GM19397 (cell line): Measurements from ENCODE around the gene GRK3.
"Not testable (repeated sequence)": the region's sequence is repeated elsewhere in the genome, so short reads cannot be mapped to it uniquely, and the experiment has no call there.

Source experiments
- ATAC-seq: cut with Tn5 transposase; IDR thresholded peaks from one replicate; pipeline ENCODE4 v1.9.1; 2021; ENCODE audit warnings: mild to moderate bottlenecking, moderate library complexity; ENCODE audit not compliant: unreplicated experiment

Gene GRK3

DNA sequence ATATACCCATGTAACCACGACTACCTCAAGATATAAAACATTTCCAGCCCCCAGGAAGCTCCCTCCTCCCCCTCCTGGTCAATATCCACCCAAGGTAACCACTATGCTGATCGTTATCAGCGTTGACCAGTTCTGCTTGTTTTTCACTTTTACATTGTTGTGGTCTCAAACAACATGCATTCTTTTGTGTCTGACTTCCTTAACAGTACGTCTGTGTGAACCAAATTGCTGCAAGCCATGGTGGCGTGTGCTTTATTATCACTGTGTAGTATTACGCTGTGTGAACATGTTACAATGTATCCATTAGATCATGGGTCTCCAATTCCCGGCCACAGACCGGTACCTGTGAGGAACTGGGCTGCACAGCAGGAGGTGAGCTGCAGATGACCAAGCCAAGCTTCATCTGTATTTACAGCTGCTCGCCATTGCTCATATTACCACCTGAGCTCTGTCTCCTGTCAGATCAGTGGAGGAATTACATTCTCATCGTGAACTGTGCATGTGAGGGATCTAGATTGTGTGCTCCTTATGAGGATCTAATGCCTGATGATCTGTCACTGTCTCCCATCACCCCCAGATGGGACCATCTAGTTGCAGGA lies 15.5 kb upstream of the GRK3 start:
- no peak for ATAC-seq

DNA sequence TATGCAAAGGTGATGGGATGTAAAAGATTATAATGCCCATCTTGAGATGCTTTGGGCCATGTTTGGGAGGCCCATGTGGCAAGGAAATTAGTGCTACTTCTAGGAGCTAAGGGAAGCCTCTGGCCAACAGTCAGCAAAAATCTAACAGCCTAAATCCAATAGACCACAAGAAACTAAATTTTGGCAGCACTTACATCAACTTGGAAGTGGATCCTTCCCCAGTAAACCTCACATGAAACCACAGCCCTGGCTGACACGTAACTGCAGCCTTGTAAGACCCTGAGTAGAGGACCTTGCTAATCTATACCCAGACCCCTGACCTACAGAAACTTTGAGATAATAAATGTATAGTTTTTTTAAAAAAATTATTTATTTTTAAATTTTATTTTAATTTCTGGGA lies 13.1 kb upstream of the GRK3 start:
- no peak for ATAC-seq

DNA sequence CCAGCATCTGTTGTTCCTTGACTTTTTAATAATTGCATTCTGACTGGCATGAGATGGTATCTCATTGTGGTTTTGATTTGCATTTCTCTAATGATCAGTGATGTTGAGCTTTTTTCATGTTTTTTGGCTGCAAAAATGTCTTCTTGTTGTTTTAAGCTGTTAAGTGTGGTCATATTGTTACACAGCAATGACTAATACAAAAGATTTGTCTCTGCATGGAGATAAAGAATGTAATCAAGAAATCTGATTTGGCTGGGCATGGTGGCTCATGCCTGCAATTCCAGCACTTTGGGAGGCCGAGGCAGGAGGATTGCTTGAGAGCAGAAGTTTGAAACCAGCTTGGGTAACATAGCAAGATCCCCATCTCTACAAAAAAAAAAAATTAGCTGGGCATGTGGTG lies 12.1 kb upstream of the GRK3 start:
- not testable (repeated sequence) for ATAC-seq

DNA sequence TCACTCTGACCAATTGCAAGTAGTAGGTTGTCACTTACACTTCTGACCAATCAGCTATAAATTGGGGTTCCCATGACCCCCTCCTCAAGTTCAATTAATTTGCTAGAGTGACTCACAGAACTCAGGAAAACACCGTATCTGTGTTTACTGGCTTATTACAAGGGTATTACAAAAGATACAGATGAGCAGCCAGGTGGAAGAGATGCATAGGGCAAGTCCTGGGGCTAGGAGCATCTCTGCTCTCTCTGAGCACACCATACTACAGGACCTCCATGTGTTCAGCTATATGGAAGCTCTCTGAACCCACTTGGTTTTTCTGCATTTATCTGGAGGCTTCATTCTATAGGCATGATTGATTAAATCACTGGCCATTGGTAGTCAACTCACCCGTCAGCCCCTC lies 11.3 kb upstream of the GRK3 start:
- no peak for ATAC-seq

DNA sequence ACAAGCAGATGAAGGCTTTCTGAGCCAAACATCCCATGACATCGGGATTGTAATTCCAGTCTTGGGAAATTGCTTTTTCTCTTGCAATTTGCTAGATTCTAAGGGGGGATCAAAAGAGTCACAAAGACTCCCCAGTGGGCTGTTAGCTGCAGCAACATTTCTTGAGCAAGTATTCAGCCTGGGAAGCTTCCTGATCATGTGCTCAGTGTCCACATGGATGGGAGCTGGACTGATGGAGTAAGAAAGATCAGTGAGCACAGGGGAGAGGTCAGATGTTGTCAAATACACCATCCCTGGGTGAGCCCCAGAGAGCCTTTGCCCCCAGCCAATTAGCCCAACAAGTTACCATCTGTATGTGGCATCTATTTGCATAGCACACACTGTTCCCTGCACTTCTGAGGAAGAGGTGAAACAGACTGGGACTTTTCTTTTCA lies 10.2 kb upstream of the GRK3 start:
- ATAC-seq = no peak

DNA sequence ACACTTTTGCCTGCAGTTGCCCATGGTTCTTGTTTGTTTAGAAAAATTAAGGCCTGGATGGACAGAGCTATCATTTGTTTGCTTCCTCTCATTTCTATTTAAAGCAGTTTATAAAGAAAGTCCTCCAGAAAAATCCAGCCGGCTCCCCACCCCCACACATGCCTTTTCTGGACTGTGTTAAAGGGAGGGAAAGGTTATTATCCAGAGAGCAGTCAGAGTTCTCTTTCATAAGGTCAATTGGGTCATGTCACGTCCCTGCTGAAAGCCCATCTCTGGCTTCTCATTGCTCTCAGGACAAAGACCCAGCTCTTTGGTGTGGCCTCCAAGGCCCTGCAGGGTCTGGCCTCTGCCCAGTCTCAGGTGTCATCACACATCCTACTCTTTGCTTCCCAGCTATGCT lies 9.8 kb upstream of the GRK3 start:
- ATAC-seq = no peak

DNA sequence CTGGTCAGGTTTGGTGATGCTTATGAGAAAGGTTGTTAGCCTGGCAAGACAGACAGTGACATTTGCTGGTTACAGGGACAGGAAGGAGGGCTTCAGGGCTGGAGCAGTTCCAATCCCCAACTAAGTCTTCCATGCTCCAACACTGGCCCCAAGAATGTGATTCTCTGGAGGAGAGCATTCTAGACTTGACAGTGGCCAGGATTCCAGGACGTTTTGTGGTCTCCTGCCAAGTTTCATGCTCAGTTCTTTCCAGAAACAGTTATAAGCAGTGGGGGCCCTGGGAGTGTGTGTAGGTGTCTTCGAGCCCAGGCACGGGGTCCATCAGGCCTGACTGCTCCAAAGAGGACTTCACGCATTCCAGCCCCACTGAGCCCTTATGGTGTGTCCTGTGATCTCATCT lies 8.9 kb upstream of the GRK3 start:
- ATAC-seq = no peak

DNA sequence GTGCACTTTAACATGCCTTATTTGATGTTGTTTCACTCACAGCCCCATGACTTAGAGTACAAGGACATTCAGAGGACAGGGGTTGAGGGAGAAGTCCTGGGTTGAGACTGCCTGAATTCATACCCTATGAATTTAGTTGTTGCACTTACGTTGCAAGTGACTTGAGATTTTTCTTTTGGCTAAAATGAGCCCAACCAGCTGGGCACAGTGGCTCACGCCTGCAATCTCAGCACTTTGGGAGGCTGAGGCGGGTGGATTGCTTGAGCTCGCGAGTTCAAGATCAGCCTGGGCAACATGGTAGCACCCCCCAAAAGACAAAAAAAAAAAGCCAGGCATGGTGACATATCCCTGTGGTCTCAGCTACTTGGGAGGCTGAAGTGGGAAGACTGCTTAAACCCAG lies 7.3 kb upstream of the GRK3 start:
- ATAC-seq = no peak

DNA sequence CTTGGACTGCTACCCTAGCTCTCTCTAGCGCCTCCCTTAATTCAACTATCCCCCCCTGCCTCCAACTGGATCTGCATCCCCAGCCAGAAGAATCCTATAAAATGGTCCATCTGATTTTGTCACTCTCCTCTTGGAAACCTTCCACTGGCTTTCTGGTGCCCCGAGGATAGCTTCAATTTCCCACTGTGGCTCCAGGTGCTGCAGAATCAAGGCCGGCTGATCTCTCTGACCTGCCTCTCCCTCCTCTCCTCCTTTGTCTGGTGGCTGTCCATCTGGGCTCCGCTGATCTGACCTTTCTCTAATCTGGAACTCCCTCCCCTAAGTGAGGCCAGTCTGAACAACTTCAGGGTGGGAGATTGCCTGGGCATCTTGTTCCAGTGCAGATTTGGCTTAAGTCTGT lies 6.1 kb upstream of the GRK3 start:
- no peak for ATAC-seq

DNA sequence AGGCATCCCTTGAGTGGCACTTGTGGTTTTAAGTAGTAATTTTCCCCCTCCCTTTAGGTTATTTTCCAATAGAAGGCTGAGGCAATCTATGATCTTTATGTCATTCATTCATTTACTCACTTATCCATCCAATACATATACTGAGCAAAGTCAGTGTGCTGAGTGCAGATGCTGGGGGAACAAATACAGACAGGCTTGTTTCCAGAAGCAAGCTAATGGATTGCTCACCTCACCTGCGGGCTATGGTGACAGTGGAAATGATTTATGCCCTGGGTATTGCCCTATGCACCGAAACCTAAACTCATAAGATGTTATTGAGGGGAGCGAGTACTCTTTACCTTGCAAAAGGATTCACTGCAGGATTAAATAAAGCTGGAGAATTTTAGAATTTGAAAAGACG lies 4.6 kb upstream of the GRK3 start:
- ATAC-seq = not testable (repeated sequence)

DNA sequence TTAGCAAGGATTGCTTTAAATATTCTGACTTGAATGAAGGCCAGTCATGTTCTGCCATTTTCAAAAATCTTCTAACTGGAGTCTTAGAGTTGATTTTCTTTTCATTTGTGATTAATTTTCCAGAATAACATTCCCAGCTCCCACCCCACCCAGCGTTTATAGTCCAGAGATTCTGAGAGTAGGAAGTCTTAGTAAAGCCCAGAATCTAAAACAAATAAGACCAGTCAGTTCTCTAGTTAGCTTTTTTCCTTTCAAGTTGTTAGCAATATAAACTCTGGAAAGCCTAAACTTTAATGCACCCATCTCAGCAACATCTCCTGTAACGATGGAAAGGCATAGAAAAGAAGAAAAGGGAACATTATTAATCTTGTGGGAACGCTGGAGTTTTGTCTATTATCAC lies 3.3 kb upstream of the GRK3 start:
- not testable (repeated sequence) for ATAC-seq

DNA sequence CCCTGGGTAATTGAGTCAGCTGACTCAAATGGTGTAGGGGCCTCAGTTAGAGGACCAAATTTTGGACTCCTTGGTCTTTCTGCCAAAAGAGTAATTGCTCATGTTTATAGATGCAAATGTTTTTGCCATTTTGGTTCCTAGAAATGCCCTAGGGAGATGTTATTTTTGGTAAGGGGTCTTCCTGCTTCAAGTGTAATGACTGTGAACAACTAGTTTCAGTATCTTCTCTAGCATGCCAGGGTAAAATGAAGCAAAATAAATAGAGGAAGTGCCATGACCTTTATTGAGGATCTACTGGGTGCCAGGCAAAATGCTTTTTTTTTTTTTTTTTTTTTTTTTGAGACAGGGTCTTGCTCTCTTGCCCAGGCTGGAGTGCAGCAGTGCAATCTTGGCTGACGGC lies 2.5 kb upstream of the GRK3 start:
- not testable (repeated sequence) for ATAC-seq

DNA sequence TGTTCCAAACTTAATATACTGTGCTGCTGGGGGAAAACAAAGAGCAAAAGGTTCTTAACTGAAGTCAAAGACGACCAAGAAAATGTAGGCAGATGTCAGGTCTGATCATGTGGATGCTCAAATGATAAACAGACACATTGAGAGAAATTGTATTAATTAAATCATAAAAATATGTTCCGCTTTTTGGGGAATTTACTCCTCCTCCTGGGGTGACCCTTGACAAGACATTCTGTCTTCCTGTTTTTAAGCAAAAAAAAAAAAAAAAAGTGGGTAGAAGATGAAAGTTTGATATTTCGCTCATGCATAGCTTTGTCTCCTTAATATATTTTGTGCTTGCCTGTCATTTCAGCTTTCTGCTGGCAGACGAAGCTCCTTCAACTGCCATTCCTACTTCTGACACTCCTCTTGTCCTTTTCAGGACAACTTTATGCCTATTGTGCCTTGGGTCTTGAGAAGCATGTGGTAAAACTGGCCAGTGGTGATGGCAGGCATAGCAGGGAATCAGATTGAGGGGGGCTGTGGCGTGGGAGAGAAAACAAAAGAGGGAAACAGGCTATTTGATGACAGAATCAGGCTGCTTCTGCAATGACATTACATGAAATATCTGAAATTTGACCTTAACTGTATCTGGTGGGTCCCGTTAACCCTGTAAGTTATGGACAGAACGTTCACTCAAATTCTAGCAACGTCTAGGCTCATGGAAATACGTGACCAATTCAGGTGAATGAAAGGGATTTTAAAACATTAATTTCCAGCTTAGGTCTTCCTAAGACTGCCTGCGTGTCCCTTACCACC lies 1.3 kb upstream of the GRK3 start:
- ATAC-seq = not testable (repeated sequence)

DNA sequence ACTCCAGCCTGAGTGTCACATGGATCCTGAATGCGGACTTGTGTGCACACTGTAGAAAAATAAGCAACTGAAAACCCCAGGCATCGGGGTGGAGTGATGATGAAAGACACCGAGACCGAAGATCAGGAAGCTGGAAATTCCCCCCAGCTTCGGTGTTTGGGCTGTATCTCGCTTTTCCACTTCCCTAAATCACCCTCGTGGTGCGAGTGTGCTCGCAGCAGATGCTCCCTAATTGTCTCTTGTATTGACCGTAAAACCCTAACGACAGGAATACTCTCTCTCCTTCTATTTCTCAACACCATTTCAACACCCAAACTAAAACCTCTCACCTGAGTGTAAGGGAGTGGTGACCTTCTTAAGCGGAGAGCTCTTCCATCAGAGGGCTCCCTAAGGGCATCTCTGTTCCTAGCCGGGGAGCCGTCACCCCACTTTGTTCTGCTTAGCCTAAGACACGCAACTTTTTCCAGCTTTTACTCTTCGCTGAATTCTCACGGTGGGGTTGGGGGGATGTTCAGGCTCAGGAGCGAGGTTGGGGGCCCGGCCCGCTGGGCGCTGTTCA lies 635 bp upstream of the GRK3 start:
- ATAC-seq = peak; percentile 2

DNA sequence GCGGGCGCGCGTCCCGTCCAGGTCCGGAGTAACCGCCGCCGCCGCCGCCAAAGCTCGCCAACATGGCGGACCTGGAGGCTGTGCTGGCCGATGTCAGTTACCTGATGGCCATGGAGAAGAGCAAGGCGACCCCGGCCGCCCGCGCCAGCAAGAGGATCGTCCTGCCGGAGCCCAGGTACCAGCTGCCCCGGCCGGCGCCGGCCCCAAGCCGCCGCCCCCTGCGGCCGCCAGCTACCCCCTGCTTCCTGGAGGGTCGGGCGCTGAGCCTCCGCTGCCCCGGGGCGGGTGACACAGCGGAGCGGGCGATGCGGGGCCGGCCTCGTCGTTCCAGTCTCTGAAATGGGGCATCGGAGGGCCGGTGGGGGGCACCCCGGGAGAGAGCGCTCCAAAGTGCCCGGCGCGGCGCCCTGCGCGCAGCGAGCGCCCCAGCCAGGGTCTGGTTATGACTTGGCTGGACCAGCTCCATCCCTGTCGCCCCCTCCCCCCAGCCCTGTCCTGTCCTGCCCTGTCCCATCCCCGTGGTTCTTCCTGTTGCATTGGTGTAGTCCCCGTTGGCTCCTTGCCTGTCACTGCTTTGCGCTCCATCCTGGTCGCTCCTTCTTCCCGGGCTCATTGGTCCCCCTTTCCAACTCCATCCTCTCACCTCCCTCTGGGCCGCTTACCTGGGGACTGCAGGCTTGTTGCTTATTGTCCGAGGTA lies 653 bp downstream of the GRK3 start:
- peak; percentile 17 for ATAC-seq

DNA sequence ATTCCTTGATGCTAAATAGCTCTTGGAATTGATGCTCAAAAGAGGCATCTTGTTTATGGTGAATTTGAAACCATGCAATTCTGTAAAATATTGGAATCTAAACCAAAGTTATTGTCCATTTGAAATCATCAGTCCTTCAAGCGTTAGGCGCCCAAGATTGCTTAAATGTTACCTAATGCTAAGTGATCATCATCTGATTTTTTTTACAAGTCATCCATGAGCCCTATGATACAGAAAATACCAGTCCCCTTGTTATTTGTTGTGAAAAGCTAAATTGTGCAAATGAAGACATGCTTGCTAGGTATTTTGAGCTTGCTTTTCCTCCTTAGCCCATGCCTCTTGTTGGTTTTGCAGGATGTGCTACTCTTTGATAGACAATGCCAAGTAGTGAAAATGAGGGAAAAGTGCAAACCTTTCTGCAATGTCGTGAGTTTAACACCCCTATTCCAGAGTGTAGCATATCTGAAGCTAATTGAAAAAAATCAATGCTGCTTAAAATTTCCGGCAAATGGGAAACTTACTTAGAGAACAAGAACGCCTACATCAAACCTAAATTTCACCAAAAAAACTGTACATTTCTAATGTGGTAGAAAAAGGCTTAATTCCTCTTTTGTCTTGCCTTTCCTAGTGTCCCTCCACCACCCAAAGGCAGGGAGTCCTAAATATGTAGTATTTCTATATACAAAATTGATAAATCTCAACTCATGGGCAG lies 1.9 kb downstream of the GRK3 start:
- no peak for ATAC-seq

DNA sequence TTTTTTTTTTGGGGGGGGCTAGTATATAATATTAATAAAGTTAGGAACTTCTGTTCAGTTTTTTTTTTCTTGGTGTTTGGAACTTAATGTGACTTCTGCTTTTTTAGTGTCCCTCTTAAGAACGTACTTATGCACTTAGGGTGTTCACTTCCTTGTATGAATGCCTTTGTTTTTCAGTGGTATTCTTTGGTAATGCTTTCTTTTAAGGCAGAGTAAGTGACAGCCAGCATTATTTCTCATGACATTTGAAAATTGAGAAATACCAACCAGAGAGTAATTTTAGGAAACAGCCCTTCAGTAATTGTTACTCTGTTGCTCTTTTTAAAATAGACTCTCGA lies 2.4 kb downstream of the GRK3 start:
- no peak for ATAC-seq

DNA sequence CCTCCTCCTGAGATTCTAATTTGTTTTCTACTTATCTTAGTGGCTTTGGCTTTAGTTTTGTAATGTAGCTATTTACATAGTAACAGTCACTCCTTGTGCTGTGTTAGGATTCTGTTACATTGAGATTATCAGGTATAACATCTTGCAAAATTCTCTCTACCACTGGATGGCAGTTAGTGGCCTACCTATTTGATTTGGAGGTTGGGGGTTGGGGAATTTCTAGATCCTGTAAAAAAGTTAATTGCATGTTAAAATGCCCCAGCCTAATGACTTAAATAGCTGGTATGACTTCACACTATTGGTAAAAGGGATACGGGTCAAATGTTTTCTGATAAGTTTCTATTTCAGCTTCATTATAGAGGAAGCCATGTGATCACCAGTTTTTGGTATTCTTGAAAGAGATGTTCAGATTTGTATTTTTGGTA lies 2.8 kb downstream of the GRK3 start:
- ATAC-seq = no peak

DNA sequence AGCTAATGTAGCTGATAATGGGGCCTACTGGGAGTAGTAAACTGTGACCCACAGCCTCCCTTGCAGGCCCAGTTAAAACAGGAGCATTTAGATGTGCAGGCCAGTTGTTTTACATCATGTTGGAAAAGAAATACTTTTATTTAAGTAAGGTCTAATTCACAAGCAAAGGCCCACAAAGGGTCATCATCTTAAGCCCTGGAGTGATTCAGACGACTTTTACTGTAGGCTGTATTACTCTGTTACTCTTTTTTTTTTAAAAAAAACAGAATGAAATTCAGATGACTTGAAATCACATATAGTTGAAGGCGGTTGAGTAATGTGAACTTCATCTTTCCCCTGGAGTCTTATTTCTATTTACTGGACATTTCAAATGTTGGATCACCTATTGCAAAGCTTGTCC lies 3.6 kb downstream of the GRK3 start:
- ATAC-seq = not testable (repeated sequence)

DNA sequence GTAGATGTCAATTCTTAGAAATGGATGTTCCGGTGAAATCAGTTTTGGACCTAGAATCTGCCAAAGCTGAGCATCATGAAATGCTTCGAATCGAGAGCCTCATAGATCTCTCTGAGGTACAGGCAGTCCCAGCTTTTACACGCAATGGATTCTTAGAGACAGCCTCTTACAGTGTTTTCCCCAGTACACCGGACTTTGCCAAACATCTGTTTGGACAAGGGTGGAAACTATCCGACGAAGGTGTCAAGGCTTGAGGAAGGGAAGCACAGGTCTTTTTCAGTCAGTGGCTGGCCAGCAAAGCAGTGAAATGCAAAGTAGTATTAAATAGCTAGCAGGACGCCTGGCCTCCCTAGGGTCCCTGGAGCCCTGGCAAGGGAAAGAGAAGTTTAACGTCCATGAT lies 4.9 kb downstream of the GRK3 start:
- no peak for ATAC-seq

DNA sequence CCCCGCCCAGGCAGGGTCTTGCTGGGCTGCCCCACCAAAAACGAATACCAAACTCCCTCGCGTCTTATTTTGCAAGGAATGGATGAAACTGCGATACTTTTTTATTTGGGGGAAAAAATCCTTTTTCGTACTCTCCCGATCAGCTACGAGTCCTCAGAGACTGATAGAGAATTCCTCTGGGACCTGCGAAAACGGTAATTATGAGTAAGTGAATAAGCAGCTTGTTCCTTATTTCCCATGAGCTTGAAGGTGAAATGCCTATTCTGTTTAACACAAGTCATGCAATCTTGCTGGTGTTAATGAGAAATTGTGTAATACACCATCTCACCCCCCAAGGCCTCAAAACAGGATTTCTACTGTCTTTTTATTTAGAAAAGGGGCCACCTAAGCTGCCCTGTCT lies 5.5 kb downstream of the GRK3 start:
- ATAC-seq = no peak
